Right lung (tissue), 2 donors: ENCODE data around the gene TARP.
"Not testable (repeated sequence)": the region's sequence is repeated elsewhere in the genome, so short reads cannot be mapped to it uniquely, and the experiment has no call there.

Experiments used
- DNase-seq, 2 donors: peaks; one replicate each; pipeline ENCODE4 v3.0.0-alpha.2; 2013

TARP gene

DNA sequence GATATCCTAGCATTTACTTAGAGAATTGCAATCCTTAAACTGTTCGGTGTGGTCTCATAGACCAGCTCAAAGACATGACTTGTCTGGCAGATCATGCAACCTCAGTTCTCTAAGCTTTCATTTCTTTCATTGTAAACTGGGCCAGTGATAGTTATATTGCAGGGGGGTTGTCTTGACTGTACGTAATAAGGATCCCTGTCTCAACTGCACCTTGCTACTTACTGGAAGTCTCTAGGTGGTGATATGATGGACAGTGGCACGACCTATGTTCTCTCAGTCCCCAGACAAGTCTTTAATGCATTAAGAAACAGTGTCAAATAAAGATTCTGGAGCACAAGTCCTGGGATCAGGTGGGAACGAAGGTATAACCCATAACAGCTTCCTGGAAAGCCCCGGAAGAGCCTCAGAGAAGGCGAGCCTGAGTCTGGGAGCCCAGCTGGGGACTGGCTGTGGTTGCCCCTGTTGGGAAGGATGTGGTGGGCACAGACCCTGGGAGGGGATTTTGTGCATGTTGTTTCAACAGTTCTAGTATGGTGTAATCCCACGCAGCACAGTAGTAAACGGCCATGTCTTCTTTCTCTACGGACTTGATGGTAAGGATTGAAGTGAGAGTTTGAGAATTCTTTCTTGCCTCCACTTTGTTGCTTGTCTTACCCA is 26.0 kb upstream of the TARP start:
- no peak for DNase-seq

GRCh38 chr7:38296059-38296857 is 22.8 kb upstream of the TARP start:
- no peak for DNase-seq

DNA sequence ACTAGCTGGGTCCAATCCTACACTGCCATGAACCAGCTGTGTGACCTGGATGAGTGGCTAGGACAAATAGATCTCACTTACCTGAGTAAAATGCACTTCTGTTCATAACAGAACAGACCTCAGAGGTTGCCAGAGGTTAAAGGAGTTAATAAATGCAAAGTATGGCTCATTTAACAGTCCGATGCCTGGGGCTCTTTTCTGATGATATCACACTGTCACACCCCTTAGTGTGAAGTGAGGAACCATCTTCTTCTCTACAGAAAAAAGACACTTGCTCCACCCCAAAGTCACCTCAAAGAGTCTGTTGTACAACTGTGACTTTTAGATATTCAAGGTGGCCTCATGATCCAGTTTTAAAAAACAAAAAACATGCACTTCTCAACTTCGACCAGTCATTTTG is 21.5 kb upstream of the TARP start:
- DNase-seq: no peak

DNA sequence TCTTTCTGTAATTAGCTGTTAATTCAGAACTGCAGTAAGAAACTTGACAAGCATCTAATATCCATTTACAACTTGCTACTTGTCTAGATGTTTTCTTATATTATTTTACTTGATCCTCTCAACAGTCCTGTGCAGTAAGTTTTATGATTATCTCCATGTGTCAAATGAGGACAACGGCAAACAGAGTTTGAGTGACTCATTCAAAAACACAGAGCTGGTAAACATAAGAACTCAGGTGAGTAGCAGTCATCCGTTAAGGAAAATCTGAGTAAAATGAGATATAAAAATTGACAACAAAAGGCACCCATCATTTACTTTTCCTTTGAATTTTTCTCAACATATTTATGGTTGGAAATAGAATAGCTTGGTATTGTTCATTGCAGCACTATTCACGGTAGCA is 19.0 kb upstream of the TARP start:
- DNase-seq: no peak

DNA sequence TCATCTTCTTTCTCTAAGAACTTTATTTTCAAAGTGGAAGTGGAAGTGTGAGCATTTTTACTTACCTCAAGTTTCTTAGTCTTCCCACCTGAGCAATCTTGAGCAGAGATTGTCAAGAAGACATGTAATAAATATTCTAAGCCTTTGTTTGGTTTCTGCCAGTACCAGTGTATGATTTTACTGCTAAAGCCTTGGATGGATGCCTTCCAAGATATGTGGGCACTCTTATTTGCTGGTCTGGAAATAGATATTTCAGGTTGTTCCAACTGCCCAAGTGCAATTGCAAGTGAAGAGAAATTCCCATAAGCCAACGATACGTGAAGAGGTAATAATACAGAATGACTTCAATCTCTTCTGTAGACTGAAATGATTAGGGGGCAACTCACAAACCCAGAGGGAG is 18.2 kb upstream of the TARP start:
- DNase-seq: no peak

GRCh38 chr7:38291117-38291647 is 17.7 kb upstream of the TARP start:
- no peak for DNase-seq

DNA sequence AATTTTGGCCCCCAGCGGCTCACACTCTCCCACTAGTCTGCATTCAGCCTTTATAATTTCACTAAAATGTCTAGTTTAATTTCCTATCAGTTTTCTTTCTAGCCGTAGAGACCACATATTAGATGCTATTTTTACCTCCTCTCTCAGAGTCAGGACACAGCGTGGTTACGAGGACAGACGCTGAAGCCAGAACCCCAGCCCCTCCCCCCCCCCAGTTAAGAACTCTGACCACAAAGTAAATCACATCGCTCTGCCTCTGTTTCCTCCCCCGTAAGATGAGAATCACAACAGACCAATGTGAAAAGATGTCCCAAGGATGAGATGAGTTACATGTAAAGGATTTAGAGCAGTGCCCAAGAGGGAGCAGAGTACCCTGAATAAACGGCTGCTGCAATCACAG is 11.1 kb upstream of the TARP start:
- no peak for DNase-seq

GRCh38 chr7:38283809-38284208 is 10.4 kb upstream of the TARP start:
- DNase-seq: no peak

GRCh38 chr7:38283107-38283506 is 9.7 kb upstream of the TARP start:
- DNase-seq: no peak

GRCh38 chr7:38282081-38282480 is 8.6 kb upstream of the TARP start:
- no peak for DNase-seq

DNA sequence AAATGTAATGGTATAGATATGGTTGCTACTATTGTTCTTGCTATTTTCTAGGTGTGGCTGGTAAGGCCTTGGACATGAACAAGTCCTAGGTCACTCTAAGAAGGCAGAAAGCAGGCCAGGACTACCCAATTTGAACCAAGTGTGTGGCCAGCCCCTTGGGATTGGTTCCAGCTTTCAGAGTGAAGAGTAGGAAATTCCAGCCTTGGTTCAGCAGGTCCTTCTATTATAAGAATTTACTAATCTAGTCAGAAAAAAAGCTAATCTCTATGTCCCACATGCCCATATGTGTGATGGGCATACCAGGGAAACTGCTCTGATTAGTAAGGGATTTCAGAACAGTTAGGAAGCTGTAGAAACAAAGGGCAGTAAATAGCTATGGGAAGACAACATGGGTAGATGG is 7.8 kb upstream of the TARP start:
- DNase-seq: no peak

DNA sequence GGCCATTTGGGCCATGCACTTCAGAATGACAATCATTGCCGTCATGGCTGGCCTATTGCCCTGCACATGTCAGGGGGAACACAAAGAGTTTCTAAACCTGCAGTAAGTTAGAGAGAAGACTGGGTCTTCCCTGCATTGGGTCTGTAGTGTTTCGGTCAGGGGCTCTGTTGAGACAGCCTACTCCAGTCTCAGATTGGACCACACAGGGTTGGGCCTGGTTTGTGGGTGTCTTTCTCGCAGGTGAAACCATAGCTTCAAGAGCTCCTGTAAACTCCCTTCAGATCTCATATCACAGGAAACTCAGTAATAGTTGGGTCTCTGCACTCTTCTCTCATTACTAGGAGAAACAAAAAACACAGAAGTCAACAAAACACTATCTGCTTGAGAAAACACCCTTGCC is 7.3 kb upstream of the TARP start:
- DNase-seq: no peak

- no peak for DNase-seq
Measured at GRCh38 chr7:38280000-38280399, 6.6 kb upstream of the TARP start.

- no peak for DNase-seq
Measured at GRCh38 chr7:38276096-38276877, 2.9 kb upstream of the TARP start.

- no peak for DNase-seq
Measured at GRCh38 chr7:38274927-38275620, 1.6 kb upstream of the TARP start.

DNA sequence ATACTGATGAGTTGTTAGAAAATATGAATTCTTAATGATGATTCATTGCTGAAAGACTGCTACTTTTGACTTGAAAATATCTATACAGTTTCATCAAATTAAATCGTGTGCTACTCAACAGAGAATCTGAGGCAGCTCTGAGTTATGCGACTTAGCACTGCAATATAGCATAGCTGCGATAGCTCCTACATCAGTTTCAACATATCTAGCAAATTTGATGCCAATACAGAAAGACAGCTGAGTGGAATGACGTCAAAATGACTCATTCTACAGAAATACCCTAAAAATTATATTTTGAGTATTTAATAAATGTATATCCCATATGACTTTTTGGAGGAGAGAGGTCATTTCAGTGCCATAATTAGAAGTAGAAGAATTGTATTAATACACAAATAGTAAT is 1.1 kb upstream of the TARP start:
- no peak for DNase-seq

DNA sequence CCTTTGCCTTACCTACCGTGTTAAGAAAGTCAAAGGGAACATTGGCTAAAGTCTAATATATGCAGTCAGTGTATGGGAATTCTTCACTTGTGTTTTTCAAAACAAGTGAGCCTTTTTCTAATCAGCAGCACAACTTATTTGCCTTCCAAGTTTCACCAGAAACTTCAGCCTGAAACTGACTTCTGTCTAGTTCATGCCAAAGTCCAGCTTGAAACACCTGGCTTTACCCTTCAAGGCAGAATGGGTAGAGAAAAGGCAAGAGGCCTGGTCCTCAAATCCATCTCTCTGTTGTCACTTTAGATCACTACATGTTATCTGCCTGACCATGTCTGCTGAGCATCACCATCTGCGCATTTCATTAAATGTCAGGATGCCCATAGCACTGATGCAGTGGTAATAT is 3.0 kb downstream of the TARP start:
- DNase-seq: not testable (repeated sequence)

DNA sequence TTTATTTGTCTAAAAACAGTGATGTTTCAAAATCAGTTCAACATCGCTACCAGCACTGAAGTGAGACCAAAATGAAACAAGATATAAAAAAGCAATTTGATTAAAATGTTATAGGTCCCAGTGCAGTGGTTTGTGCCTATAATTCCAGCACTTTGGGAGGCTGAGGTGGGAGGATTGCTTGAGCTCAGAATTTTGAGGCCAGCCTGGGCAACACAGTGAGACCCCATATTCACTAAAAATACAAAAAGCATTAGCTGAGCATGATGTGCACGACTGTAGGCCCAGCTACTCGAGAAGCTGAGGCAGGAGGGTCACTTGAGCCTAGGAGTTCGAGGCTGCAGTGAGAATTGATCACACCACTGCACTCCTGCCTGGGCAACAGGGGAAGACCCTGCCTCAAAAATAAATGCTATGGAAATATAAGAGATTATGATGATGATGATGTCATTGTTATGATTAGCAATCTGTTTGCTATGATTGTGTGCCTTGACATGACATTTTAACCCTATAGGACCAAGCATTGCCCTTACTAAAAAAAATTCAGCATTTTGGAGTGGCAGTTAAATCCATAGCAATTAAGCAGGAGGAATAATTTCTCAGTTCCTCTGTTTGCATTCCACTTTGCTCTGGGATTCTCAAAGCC is 3.6 kb downstream of the TARP start:
- not testable (repeated sequence) for DNase-seq

- DNase-seq: not testable (repeated sequence)
Measured at GRCh38 chr7:38265958-38266357, 7.5 kb downstream of the TARP start.

GRCh38 chr7:38264602-38265001 is 8.8 kb downstream of the TARP start:
- not testable (repeated sequence) for DNase-seq

DNA sequence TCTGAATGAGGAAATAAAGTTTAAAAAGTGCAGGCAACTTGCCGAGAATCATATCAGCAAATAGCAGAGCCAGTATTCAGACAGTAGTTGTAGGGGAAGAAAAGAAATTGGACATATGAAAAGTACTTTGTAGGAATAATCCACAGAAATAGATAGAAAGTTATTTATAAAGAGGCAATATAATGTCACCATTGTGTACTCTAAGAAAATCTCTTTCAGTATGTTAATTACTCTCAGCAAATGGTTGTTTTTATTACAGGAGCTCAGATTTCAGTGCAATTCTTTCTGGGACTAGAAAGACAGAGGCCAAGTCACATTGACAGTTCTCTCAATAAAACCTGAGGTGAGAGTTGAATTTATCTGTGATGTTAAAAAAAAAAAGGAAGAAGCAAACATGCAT is 10.2 kb downstream of the TARP start:
- DNase-seq: not testable (repeated sequence)
